Midbrain (tissue), 1 donor: ENCODE data around the gene YY1AP1.
"Not testable (repeated sequence)": the region's sequence is repeated elsewhere in the genome, so short reads cannot be mapped to it uniquely, and the experiment has no call there.

ENCODE experiments used
- DNase-seq: peaks from one replicate; lab custom pipeline; 2025; lab: John Stamatoyannopoulos, UW

Gene YY1AP1

GRCh38 chr1:155688324-155689080 is at the start of gene YY1AP1:
YY1AP1 (minus strand) TSS chr1:155688774; CDS start chr1:155680436, 8,338 bp downstream.
- peak; percentile 95 for DNase-seq

- DNase-seq, result peak; percentile 71
Observed at GRCh38 chr1:155729031-155729898, 40.7 kb upstream of the YY1AP1 start.

- no peak for DNase-seq
Observed at GRCh38 chr1:155725142-155725541, 36.6 kb upstream of the YY1AP1 start.

- DNase-seq, result no peak
Observed at GRCh38 chr1:155719703-155720102, 31.1 kb upstream of the YY1AP1 start.

GRCh38 chr1:155718524-155719115 is 30.0 kb upstream of the YY1AP1 start:
- peak; percentile 33 for DNase-seq

- no peak for DNase-seq
Observed at GRCh38 chr1:155717041-155717440, 28.5 kb upstream of the YY1AP1 start.

GRCh38 chr1:155715777-155716176 is 27.2 kb upstream of the YY1AP1 start:
- DNase-seq, result no peak

GRCh38 chr1:155715056-155715455 is 26.5 kb upstream of the YY1AP1 start:
- DNase-seq, result not testable (repeated sequence)

GRCh38 chr1:155713075-155713474 is 24.5 kb upstream of the YY1AP1 start:
- no peak for DNase-seq

GRCh38 chr1:155712636-155713035 is 24.1 kb upstream of the YY1AP1 start:
- DNase-seq, result not testable (repeated sequence)

GRCh38 chr1:155711457-155711856 is 22.9 kb upstream of the YY1AP1 start:
- DNase-seq, result not testable (repeated sequence)

- DNase-seq, result no peak
Observed at GRCh38 chr1:155709391-155709790, 20.8 kb upstream of the YY1AP1 start.

GRCh38 chr1:155706139-155706538 is 17.6 kb upstream of the YY1AP1 start:
- no peak for DNase-seq

- not testable (repeated sequence) for DNase-seq
Observed at GRCh38 chr1:155704414-155704813, 15.8 kb upstream of the YY1AP1 start.

- no peak for DNase-seq
Observed at GRCh38 chr1:155703216-155703615, 14.6 kb upstream of the YY1AP1 start.

- not testable (repeated sequence) for DNase-seq
Observed at GRCh38 chr1:155701675-155702074, 13.1 kb upstream of the YY1AP1 start.

- not testable (repeated sequence) for DNase-seq
Observed at GRCh38 chr1:155699062-155699461, 10.5 kb upstream of the YY1AP1 start.

- DNase-seq, result no peak
Observed at GRCh38 chr1:155698382-155699038, 9.9 kb upstream of the YY1AP1 start.

- not testable (repeated sequence) for DNase-seq
Observed at GRCh38 chr1:155697616-155698015, 9.0 kb upstream of the YY1AP1 start.

GRCh38 chr1:155697046-155697445 is 8.5 kb upstream of the YY1AP1 start:
- DNase-seq, result no peak

GRCh38 chr1:155696524-155696923 is 8.0 kb upstream of the YY1AP1 start:
- DNase-seq, result no peak

GRCh38 chr1:155695608-155696007 is 7.0 kb upstream of the YY1AP1 start:
- DNase-seq, result no peak
